ENCODE results near the gene STKLD1.
"Not testable (repeated sequence)": the region's sequence is repeated elsewhere in the genome, so short reads cannot be mapped to it uniquely, and the experiment has no call there.

The STKLD1 gene

DNA sequence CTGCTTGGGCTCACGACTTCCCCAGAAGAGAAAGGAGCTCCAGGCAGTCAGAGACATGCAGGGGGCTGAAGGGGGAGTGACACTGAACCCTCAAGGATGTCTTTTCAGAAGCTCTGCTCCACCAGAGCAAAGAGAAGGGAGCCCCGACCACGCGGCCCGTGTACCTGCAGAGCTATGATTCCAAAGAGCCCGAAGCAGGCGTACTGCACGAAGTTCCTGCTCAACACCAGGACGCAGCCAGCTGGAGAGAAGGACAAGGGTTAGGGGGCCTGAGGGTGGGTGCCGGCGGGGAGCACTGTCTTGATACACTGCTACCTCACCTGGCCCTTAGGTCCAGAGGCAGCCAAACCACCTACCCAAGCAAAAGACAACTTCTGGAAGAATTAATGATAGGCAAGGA, 9.7 kb upstream of the STKLD1 start:
- DNase-seq = no peak

DNA sequence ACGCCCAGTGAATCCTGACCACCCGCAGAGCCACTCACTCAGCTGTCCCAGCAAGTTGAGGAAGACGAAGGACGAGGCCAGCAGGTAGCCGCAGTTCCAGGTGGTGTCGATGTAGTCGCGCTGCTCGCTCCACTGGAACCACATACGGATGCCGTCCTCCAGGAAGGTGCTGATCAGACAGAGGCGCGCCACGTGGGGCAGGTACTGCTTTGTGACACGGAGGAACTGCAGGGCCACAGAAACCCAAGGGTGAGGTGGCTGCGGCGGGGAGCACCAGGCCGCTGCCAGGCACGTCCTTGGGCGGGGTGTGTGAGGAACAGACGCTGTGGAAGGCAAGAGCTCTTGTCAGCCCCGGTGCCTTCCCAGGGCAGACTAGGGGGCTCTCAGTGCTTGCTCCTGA, 8.9 kb upstream of the STKLD1 start:
- no peak for DNase-seq

DNA sequence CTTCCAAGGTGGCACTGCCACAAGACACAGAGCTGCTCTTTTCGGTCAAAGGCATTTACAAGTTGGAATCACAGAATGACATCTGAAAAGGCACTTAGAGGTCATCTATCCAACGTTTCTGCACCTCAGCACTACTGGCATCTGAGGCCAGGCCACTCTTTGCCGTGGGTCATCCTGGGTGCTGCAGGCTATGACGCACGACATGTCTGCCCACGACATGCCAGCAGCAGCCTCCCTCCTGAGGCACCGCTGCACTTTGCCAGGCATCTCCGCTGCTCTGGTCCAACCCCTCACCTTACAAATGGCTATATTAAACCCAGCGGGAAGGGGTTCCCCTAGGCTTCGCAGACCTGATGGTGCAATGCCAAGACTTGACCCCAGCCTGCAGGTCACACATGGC, 8.4 kb upstream of the STKLD1 start:
- DNase-seq = no peak

DNA sequence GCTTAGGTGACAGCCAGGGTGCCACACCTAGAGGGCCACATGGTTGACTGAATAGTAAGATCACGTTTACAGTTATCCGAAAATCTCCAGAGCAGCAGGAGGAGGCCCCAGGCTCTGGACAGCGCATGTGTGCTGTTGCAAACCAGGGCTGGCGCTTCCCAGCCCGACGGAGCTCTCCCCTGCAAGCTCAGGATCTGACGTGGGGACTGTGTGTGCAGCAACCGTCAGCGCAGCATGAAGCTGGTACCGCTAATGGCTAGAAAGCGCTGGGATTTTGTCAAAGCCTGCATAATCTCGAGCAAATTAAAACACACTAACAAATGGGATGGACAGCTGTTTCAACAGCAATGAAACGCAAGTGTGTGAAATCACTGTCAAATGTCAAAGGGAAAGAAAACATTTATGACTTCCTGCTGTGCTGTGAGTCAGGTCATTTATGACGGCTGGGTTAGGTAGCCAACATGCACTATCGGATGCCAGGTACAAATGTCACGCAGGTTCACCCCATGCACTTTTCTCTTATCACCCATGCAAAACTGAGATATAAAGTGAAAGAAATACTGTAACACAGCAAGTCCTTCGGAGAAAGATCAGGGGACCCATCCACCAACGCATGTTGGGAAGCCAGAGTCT, 7.8 kb upstream of the STKLD1 start:
- DNase-seq = no peak

DNA sequence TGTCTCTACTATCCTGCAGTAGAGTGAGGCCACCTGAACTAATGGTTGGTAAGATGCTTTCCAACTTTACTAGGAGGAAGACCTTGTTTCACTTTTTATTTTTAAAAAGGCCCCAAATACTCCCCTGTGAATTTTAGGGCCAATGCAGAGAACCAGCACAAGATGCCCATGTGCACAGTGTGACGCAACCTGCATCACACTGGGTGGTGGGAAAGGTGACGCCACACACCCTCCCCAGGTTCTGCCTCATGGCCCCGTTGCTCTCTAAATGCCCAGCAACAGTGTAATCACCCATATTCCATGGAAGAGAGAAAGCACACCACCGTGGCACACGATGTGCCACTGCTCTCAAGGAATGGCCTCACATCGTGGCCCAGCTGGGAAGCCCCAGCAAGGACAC, 6.7 kb upstream of the STKLD1 start:
- DNase-seq = no peak

DNA sequence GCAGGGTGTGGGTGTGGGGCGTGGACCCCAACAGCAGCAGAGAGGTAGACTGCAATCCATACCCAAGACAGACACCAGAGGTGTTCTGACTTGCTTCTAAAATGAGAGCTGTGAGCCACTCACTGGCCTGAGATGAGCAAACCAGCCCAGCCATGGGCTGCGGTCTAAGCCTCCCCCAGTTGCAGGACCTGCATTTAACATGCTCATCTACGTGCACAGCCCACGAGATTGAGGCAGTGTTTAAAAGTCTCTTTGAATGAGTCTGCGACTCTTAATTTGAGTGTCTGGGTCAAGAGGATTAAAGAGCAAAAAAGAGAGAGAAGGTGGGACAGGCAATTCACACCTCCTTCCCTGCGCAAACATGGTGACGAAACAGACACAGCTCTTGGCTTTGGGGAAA, 6.2 kb upstream of the STKLD1 start:
- DNase-seq = no peak

DNA sequence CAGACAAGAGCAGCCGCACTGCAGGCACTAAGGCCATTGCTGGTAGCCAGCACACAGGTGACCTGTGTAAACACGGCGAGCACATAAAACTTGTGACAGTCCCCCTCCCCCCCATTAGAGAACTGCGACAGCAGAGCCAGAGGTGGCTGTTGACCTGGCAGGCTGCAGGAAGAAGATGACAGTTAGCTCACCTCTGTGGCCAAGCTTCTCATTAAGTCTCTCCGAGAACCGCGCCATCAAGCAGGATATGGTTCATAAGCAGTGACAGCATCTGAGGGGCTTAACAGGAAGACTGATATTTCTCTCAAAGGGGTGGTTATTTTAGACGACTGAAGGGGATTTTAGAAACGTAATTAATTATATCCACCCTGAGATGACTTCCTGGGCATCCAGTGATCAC, 5.5 kb upstream of the STKLD1 start:
- no peak for DNase-seq

DNA sequence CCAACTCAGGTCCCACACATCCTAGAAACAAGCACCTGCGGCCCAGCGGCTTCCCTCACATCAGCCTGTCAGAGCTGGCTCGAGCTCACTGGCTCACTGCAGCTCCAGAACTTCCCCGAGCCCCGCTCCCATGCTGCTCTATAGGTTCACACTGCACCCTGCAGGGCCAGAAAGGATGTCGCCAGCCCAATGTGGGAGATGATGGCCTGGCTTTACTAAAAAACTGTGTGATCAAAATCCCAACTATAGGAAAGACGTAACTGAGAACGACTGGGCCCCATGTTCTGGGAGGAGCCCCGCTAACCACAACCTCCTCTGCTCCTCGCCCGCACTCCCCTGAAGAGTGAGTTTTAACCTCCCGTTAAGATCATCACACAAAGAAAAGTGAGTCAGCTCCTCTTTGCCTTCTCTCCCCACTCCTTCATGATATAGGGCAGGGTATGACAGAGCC, 4.9 kb upstream of the STKLD1 start:
- DNase-seq = no peak

DNA sequence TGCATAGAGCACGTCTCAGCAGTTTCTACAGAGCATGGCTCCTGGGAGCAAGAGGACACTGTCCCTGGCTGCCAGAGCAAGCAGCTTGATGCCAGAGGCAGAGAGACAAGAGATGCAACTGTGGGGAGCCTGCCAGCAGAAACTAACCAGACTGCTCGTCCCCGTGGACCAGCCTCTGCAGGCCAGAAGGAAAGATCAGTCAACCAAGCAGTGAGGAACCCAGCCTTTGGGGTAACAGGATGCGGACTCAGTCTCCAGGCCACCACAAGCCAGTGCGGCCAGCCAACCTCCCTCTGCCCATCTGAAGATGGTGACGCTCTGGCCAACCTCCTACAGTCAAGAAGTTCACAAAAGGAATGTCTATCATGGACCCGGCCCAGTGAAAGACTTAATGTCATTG, 4.0 kb upstream of the STKLD1 start:
- DNase-seq = no peak

DNA sequence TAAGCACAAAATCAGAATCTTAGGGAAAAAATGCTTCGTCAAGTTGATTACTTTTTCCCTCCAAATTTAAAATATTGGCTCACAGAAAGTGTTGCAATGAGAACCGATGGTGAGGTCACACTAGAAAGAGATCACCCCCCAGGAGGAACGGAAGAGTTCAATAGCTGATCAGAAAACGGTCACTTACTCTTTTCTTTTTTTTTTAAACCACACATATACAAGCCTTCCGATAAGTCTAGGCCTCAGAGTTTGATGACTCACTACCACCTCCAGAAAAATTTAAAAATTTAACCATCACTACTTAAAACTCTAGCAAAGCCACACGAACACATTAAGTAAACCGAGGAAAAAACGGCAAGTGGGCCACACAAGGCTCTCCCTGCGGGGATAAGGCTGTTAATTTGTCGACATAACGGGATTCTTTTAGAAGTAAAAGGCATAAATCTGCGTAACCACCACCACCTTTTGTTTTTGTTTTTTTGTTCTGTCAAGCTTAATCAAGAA, 1.5 kb upstream of the STKLD1 start:
- DNase-seq = no peak

DNA sequence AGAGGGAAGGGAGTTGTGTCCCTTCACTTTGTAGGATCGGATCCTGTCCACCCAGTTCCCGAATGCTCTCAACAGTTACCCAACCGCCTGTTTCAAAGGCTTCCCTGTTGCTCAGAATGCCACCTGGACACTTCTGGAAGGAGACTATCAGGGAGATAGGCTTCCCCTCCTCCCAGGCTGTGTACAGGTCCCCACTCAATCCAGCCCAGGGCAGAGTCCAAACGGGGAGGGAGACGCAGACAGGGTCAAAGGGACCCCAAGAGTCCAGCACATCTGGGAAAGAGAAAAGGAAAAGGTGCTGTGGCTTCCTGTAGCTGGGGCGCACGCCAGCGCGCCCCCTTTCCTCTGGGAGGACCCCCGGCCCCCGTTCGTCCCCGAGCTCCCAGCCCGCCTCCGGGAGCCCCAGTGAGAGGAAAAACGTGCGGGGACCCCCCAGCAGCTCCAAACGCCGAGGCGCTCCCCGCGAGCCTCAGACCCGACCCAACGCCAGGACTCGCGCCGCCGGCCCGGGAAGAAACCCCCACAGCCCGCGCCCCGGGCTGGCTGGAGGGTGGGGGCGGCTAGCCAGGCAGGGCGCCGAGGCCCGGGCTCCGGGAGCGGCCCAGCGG, 946 bp upstream of the STKLD1 start:
- no peak for DNase-seq

DNA sequence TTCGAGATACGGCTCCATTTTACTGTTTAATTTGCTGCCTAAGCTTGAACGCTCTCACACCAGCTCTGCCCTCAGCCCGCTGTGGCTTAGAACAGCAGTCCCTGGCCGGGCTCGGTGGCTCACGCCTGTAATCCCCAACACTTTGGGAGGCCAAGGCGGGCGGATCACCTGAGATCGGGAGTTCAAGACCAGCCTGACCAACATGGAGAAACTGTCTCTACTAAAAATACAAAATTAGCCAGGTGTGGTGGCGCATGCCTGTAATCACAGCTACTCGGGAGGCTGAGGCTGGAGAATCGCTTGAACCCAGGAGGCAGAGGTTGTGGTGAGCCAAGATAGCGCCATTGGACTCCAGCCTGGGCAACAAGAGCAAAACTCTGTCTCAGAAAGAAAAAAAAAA, 1.1 kb downstream of the STKLD1 start:
- not testable (repeated sequence) for DNase-seq

DNA sequence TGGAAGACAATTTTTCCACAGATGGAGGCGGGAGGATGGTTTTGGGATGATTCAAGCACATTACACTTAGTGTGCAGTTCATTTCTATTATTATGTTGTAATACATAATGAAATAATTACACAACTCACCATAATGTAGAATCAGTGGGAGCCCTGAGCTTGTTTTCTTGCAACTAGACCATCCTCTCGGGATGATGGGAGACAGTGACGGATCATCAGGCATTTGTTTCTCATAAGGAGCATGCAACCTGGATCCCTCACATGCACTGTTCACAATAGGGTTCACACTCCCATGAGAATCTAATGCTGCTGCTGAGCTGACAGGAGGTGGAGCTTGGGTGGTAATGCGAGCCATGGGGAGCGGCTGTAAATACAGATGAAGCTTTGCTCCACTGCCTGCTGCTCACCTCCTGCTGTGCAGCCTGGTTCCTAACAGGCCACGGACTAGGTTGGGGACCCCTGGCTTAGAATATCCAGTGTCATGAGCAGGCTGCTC, 1.6 kb downstream of the STKLD1 start:
- DNase-seq = no peak

DNA sequence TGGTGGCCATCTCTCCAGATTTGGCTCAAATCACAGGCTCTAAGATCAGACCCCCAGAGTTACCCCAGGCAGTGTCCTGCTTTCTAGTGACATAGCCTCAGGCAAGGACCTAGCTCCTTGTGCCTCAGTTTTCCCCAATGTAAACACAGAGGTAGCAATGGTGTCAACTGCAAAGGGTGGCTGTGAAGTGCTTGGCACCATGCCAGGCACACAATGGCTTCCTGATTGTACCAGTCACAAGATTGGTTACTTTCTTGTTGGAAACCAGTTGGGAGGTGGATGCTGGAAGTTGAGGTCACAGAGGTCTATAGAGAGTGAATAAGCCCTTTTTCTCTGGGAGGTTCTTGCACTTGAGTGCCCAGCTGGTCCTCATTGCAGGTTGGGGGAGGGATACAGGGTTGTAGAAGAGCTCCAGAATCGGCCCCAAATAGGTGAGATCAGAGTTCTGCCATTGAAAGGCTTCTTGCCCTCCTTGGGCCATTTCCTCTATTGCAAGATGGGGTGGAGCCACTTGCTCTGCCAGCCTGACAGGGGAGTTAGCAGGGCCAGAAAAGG, 2.3 kb downstream of the STKLD1 start:
- no peak for DNase-seq

DNA sequence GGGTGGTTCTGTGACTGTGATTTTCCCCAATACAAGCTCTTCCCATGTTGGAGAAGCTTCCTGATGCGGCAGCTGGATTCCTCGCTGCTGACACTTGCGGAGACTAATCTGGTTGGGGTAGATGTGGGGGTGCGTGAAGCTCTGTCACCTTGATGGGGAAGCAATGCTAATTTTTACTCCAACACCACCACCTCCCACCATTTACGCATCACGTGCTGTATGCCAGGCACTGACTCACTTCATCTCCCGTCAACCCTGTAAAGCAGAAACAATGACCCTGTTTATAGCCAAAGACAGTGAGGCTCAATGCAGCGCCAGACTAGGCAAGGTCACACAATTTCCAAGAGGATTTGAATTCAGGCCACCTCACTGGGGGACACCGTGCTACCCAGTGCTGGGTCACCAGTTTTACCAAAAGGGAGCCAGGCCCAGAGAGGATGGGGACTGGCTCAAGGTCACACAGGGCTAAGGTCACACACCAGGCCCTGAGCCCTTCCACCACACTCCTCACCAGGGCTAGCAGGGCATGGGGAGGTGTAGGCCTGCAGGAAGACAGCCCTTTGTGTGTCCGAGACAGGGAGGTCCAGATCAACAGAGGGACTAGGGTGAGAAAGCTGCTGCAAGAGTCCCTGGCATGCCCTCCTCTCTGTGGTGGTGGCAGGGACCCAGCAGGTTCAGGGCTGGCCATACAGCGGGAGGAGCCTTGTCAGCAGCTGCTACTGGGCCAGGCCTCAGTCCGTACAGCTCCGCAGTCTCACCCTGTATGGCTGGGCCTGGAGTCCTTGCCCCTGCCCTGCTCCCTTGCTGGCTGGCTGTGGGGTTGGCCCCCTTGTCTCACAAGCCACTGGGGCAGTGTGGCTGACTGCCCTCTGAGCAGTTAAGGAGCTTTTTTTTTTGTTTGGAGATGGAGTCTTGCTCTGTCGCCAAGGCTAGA, 3.3 kb downstream of the STKLD1 start:
- DNase-seq = no peak

DNA sequence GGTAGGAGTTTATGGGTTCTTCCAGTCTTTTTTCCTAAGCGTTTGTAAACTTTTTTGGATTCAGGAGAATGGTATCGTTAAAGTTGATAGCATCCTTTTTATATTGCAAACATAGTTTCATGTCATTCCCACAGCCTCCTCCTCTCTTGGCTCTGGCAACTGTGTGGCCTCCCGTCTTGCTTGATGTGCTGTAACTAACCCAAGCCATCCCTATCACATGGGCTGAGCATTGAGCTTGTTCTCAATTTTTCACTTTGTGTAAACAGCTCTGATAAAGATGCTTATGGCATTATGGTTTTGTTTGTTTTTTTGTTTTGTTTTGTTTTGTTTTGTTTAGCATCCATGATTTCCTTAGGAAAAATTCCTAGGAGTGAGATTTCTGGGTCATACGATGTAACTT, 4.6 kb downstream of the STKLD1 start:
- no peak for DNase-seq

DNA sequence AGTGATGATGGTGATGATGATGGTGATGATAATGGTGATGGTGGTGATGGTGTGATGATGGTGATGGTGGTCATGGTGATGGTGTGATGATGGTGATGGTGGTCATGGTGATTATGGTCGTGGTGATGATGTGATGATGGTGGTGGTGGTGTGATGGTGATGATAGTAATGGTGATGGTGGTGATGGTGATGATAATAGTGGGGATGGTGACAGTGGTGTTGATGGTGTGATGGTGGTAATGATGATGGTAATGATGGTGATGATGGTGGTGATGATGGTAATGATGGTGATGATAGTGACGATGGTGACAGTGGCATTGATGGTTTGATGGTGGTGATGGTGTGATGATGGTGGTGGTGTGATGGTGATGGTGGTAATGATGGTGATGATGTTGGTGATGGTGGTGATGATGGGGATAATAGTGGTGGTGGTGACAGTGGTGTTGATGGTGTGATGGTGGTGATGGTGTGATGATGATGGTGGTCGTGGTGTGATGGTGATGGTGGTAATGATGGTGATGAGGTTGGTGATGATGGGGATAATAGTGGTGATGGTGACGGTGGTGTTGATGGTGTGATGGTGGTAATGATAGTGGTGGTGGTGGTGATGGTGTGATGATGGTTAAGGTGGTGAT, 6.5 kb downstream of the STKLD1 start:
- no peak for DNase-seq

DNA sequence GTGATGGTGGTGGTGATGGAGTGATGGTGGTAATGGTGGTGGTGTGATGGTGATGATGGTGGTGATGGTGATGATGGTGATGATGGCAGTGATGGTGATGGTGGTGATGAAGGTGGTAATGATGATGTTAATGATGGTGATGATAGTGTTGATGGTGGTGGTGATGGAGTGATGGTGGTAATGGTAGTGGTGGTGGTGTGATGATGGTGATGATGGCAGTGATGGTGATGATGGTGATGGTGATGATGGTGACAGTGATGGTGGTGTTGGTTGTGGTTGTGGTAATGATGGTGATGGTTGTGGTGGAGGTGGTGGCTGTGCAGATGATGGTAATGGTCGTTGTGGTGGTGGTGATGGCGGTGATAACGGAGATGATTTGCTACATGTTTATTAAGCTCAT, 7.3 kb downstream of the STKLD1 start:
- no peak for DNase-seq

DNA sequence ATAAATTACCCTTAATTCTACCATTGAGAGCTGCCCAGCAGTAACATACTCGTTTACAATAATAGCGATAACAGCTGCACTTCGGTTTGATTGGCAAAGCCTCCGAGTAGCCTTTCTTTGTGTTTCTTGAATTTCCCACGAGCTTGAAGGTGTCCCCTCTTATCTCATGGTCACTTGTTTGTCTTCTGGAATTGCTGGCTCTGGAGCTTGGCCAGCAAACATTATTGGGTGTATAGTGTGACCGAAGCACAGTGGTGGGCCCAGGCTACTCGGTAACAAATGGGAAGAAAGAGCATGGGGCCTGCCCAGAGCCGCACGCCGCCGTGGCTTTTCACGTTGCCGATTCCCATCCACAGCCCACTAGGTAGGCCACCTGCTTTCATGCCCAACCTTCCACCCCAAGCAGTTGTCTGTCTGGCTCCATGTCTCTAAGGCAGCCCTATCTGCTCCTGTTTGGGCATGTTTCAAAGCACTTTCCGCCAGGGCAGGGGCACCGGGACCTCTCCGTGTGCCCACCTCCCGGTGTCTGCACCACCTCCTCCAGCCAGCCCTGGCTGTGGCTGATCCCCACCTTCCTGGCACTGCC, 8.7 kb downstream of the STKLD1 start:
- no peak for DNase-seq

DNA sequence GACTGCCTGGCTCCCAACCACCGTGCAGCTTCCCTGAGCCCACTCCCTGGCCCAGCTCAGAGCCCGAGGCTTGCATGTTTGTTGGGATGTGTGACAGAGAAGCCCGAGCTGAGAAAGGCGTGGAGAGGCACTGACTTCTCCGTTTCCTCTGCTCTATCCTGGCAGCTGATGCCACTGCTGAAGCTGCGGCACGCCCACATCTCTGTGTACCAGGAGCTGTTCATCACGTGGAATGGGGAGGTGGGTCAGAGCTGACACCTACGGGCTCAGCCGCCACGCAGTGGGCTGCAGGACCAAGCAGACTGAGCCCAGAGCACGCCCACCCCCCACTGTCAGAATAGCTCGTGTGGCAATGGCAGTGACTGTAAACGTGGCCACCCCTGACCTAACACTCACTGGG, 9.3 kb downstream of the STKLD1 start:
- DNase-seq = no peak

DNA sequence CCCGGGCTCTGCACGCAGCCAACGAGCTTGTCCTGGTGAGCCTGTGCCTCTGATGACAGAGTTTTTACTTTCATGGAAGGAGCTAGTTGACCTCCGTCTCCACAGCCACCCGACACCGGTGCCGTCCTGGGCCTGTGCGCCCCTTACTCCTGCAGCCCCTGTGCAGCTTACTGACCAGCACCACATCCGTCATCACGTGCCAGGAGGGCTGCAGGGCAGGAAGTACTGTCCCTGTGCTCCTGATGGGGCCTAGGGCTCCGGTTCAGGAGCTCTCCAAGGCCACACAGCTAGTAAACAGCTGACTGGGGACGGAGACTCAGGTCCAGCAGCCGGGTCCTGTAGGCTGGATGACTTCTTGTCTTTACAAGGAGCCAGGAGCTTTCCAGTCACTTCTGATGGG, 10.2 kb downstream of the STKLD1 start:
- DNase-seq = no peak

DNA sequence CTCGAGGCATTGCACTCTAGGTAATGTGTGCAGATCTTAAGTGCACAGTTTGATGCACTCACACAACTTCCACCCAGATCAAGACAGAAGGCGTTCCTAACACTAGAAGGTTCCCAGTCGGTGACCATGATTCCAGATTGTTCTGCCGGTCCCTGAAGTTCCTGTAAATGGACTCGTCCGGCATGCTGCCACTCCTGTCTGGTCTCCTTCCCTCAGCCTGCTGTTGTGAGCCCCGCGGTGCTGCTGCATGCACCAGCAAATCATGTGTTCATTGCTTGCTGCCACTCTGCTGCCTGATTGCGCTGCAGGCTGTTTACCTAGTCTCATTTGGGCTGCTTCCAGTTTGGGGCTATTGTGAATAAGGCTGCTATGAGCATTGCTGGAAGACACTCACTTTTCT, 11.5 kb downstream of the STKLD1 start:
- no peak for DNase-seq
